HepG2 (cell line): Measurements from ENCODE around the gene PSD4. TPM values are rescaled to one million over a fixed set of nuclear protein-coding genes. Genes with fewer than 3 reads are reported as not detected.

Source experiments
- AKAP8 ChIP-seq: sonication (generic); formaldehyde crosslinking; IDR thresholded peaks from 2 replicates; pipeline ENCODE4 v1.5.1; 2020; ENCODE audit warnings: mild to moderate bottlenecking, missing genetic modification reagents
- CSRNP2 ChIP-seq: sonication (generic); formaldehyde crosslinking; conservative IDR thresholded peaks from 2 replicates; pipeline ENCODE4 v1.8.0; 2022; ENCODE audit warnings: low read depth, missing genetic modification reagents
- HOXA7 ChIP-seq: sonication (generic); formaldehyde crosslinking; IDR thresholded peaks from 2 replicates; pipeline ENCODE4 v1.8.1; 2022; ENCODE audit warnings: mild to moderate bottlenecking, missing genetic modification reagents, moderate library complexity
- KDM1A ChIP-seq: IDR thresholded peaks from 2 replicates; pipeline ENCODE4 v1.6.1; 2016; ENCODE audit warnings: missing compliant biosample characterization
- MXD4 ChIP-seq: IDR thresholded peaks from 2 replicates; pipeline ENCODE4 v1.6.1; 2016; ENCODE audit warnings: mild to moderate bottlenecking, missing biosample characterization, missing genetic modification reagents
- NONO ChIP-seq, 2 experiments: fragments of 450-650 bp in 1 of 2; sonication (generic) in 1 of 2; formaldehyde crosslinking in 1 of 2; IDR thresholded peaks in 1 of 2; conservative IDR thresholded peaks in 1 of 2; 2 replicates each; pipeline versions ENCODE4 v1.6.1 to v1.8.0; 2017 to 2022; ENCODE audit warnings: mild to moderate bottlenecking in 1 of 2, missing genetic modification reagents in 1 of 2, moderate library complexity in 1 of 2
- RARG ChIP-seq: sonication (generic); formaldehyde crosslinking; IDR thresholded peaks from 2 replicates; pipeline ENCODE4 v1.4.0; 2020; ENCODE audit warnings: low read depth, mild to moderate bottlenecking, missing genetic modification reagents
- TMF1 ChIP-seq: sonication (generic); formaldehyde crosslinking; IDR thresholded peaks from 2 replicates; pipeline ENCODE4 v1.8.1; 2022; ENCODE audit warnings: low read depth, missing genetic modification reagents
- ZBTB43 ChIP-seq: sonication (generic); formaldehyde crosslinking; conservative IDR thresholded peaks from 2 replicates; pipeline ENCODE4 v1.4.0; 2020; ENCODE audit warnings: missing genetic modification reagents
- ZNF12 ChIP-seq: sonication (generic); formaldehyde crosslinking; IDR thresholded peaks from 2 replicates; pipeline ENCODE4 v1.5.0; 2020; ENCODE audit warnings: missing genetic modification reagents
- ZNF292 ChIP-seq: sonication (generic); formaldehyde crosslinking; IDR thresholded peaks from 2 replicates; pipeline ENCODE4 v1.8.1; 2022; ENCODE audit warnings: mild to moderate bottlenecking, low read depth, missing genetic modification reagents, borderline replicate concordance
- ZNF350 ChIP-seq: sonication (generic); formaldehyde crosslinking; IDR thresholded peaks from 2 replicates; pipeline ENCODE4 v1.4.0; 2020; ENCODE audit warnings: mild to moderate bottlenecking, low read depth, missing genetic modification reagents, borderline replicate concordance
- ZNF407 ChIP-seq: sonication (generic); formaldehyde crosslinking; IDR thresholded peaks from one replicate; pipeline ENCODE4 v1.5.1; 2020; ENCODE audit warnings: mild to moderate bottlenecking, missing genetic modification reagents; ENCODE audit errors: not compliant biosample characterization
- ZNF432 ChIP-seq: sonication (generic); formaldehyde crosslinking; IDR thresholded peaks from 2 replicates; pipeline ENCODE4 v1.5.0; 2020; ENCODE audit warnings: missing genetic modification reagents, mild to moderate bottlenecking, borderline replicate concordance
- ZNF589 ChIP-seq: sonication (generic); formaldehyde crosslinking; conservative IDR thresholded peaks from 2 replicates; pipeline ENCODE4 v1.8.0; 2022; ENCODE audit warnings: mild to moderate bottlenecking, moderate library complexity, missing genetic modification reagents
- ZNF605 ChIP-seq: sonication (generic); formaldehyde crosslinking; IDR thresholded peaks from 2 replicates; pipeline ENCODE4 v1.8.0; 2022; ENCODE audit warnings: mild to moderate bottlenecking, missing genetic modification reagents
- ZNF709 ChIP-seq: sonication (generic); formaldehyde crosslinking; IDR thresholded peaks from 2 replicates; pipeline ENCODE4 v1.5.0; 2020; ENCODE audit warnings: mild to moderate bottlenecking, missing genetic modification reagents
- ZNF724P ChIP-seq: sonication (generic); formaldehyde crosslinking; IDR thresholded peaks from 2 replicates; pipeline ENCODE4 v1.8.0; 2022; ENCODE audit warnings: missing genetic modification reagents, borderline replicate concordance
- polyA plus RNA-seq, 8 experiments: library from polyadenylated mRNA; depleted of rRNA in 3 of 8; stranded (reverse) in 7 of 8; unstranded in 1 of 8; fragments of >200 nt; fragmentation: Illumina TruSeq in 4 of 8; extraction: Trizol in 4 of 8; gene quantifications; 2 replicates each; pipeline versions ENCODE4 v1.2.1 to v1.2.3, GENCODE V29; 2011 to 2016; ENCODE audit warnings: low read depth in 4 of 8, missing spikeins in 1 of 8, mixed read lengths in 1 of 8; ENCODE audit not compliant: insufficient read depth in 1 of 8
- total RNA-seq, 5 experiments: library from RNA; depleted of rRNA; stranded (reverse); fragments of >200 nt; fragmentation: Illumina TruSeq; extraction: Trizol; gene quantifications; 2 replicates each; pipeline ENCODE4 v1.2.3, GENCODE V29; 2016; ENCODE audit warnings: low read depth in 1 of 5

The PSD4 gene
- total and polyA plus RNA-seq, 2 of the 13 experiments (the other 11 are each of a cell fraction or from before 2014, with no cell fraction given) = 5.8 to 9.4 TPM

- TF ChIP-seq RARG (CRISPR knock-in tag) = no peak
- no peak for TF ChIP-seq KDM1A
- TF ChIP-seq NONO (IDR thresholded peaks at IDR 0.05) = no peak
- TF ChIP-seq NONO (CRISPR knock-in tag; conservative IDR thresholded peaks at IDR 0.05) = 0 out of 2 replicates have a peak, but pooled peaks have one; percentile 0
- TF ChIP-seq ZNF350 (CRISPR knock-in tag) = peak; percentile 57; the same call in 1 of the 2 replicates
- TF ChIP-seq HOXA7 (CRISPR knock-in tag) = no peak
- no peak for TF ChIP-seq TMF1 (CRISPR knock-in tag)
- 0 out of 2 replicates have a peak, but pooled peaks have one; percentile 10 for TF ChIP-seq MXD4
- TF ChIP-seq ZNF432 (CRISPR knock-in tag) = no peak
- no peak for TF ChIP-seq ZNF589 (CRISPR knock-in tag)
- TF ChIP-seq ZNF292 (CRISPR knock-in tag) = no peak
- no peak for TF ChIP-seq ZNF724P
- peak; percentile 68; the same call in 1 of the 2 replicates for TF ChIP-seq ZNF605 (CRISPR knock-in tag)
- no peak for TF ChIP-seq ZNF12 (CRISPR knock-in tag)
- no peak for TF ChIP-seq ZNF407
- TF ChIP-seq ZBTB43 (CRISPR knock-in tag) = no peak
- no peak for TF ChIP-seq ZNF709 (CRISPR knock-in tag)
- TF ChIP-seq AKAP8 (CRISPR knock-in tag) = 0 out of 2 replicates have a peak, but pooled peaks have one; percentile 49
- TF ChIP-seq CSRNP2 (CRISPR knock-in tag) = no peak
Measured at GRCh38 chr2:113164215-113164929, 9.4 kb upstream of the PSD4 start (continued).
